Measurements from ENCODE around the gene MYL1.

The MYL1 gene

DNA sequence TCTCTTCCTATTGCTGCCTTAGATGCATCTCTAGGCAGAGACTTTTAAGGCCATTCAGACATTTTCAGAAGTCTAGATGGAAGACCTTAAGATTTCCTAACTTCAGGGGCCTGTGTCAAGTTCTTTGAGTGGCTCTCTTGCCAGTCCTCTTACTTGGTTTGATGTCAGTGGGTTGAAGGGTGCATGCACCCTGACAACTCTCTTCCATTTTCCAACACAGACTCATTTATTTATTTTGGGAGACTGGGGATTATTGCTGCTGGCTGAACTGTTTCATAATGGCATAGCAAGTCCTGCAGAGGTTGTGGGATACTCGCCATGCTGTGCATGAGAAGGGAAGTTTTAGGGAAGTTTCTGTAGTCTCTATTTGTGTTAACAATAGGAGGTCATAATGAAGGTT lies 50.7 kb downstream of the MYL1 start:
- no peak for DNase-seq

DNA sequence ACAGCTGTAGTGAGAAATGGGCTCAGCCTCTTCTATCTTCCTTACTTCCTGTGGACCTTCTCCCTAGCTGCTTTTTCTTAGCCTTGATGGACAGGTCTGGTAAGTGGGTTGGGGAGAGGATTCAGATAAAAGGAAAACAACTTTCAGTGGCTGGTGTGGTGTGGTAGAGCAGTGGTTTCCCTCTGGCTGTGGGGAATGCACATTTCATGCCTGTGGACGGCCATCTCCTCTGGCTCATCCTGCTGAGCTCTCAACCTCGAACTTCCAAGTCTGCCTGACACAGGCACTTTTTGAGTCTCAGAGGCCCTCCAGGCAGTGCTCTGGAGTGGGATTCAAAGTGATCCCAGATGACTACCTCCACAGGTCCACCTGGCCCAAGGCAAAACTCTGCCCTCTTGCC lies 51.1 kb downstream of the MYL1 start:
- no peak for DNase-seq

DNA sequence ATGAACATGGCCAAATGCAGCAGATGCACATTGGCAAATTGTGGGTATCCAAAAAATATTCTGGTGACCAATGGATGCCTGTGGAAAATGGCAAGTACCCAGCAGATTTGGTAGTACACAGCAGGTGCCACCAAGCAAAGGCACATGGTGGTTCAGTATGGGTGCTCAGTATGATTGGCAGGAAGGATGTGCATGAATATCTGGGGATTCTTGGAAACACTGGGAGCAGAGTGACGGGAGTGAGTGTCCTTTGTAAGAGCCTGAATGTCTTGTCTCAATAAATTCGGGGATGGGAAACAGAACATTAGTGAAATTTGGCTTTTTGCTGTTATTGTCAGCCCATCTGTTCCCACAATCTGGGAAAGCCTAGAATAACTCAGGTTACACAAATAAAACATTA lies 52.9 kb downstream of the MYL1 start:
- DNase-seq: no peak

DNA sequence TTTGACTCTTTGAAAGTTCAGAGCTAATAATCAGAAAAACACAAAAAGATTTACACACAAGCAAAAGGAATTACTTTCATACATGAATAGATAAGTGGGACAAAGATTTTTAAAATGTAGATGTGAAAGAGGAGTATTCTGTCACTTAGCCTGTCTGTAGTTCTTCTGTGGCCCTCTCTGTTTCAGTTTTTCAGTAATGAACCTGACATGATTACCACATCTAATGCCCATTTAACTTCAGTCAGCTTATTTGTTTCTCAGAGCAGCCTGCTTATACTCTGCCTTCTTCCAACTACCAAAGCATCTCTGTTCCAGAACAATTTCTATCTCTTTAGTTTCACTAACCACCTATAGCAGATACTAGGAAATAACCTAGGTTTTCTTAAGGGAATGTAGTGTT lies 55.3 kb downstream of the MYL1 start:
- no peak for DNase-seq

DNA sequence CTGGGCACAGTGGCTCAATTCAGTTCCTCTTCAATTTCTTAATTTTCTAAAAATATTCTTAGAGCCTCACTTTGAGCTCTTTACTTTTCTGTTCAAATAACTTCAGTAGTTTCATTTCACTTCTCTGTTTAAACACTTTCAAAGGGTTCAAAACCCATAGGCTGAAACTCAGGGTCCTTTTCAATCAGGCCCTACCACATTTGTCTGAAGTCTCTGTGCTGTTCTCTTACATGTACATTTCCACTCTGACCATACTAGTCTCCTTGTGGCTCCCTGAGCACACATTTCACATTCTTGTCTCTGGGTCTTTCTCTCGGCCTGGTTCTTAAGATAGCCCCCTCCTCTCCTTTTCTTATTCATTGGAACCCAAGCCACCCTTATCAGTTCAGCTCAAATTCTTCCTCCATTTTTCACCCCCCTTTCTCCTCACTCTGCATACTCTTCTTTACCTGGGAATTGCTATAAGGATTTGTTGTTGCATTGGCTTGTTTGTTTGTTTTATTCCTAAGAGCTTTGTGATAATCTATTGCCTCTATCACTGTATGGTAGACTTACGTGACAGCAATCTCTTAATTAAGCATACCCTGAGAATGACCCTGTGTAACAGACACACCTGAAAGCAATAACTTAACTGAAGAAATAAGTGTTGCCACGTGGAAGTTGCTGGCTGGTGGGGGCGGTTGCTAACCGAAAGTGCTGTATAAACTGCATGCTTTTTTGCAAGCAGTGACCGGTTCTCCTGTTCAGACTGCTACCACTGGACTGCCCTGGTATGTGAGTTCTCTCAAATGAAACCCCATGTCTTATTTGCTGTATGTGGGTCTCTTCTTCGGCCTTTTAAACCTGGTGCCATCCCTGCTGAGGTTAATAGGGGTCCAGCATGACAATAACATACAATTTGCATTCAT lies 62.0 kb downstream of the MYL1 start:
- DNase-seq: no peak

DNA sequence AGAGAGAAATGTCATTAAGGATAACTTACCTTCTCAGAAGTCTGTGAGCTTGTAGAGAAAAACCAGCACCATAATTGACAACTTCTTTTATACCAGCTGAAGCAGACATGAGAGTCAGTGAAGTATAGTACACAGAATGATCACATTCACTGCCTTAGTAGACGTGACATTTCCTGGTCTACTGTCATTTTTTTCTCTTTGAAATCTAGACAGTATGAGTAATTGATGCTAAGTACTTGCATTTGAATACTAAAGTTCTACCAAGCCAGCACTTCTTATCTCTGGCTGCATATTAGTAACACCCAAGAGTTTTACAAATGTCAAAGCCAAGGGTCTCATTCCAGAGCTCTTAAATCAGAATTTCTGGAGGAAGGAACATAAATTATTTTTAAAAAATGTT lies 64.4 kb downstream of the MYL1 start:
- DNase-seq: no peak

Data from CD4-positive, alpha-beta T cell treated with Interleukin-4 for 1 hour (primary cell).